HepG2 (cell line): ENCODE measurements around the gene NLRP12. TPM values are rescaled to one million over a fixed set of nuclear protein-coding genes. Genes with fewer than 3 reads are reported as not detected.
A peak's percentile ranks its signal among the peaks of the same experiment; 100 is the strongest.

Experiments used
- CREM ChIP-seq, 2 experiments: sonication (generic) in 1 of 2; formaldehyde crosslinking in 1 of 2; IDR thresholded peaks; 2 replicates each; pipeline versions ENCODE4 v1.4.0 to v1.6.1; 2016 to 2020; ENCODE audit warnings: antibody characterized with exemption in 1 of 2, mild to moderate bottlenecking in 1 of 2, missing genetic modification reagents in 1 of 2
- DMAP1 ChIP-seq: IDR thresholded peaks from 2 replicates; pipeline ENCODE4 v1.6.1; 2016
- MYC ChIP-seq: sonication (generic); formaldehyde crosslinking; IDR thresholded peaks from 2 replicates; pipeline ENCODE4 v1.9.0; 2021; ENCODE audit warnings: missing genetic modification reagents, borderline replicate concordance
- NR3C1 ChIP-seq: sonication (generic); formaldehyde crosslinking; IDR thresholded peaks from 2 replicates; pipeline ENCODE4 v1.4.0; 2020; ENCODE audit warnings: missing genetic modification reagents
- POLR2A ChIP-seq, 2 experiments: IDR thresholded peaks; 2 replicates each; pipeline ENCODE4 v1.6.1; 2011; ENCODE audit warnings: low read depth in 2 of 2, low read length in 2 of 2, mild to moderate bottlenecking in 1 of 2, moderate library complexity in 1 of 2; ENCODE audit not compliant: insufficient read depth in 1 of 2
- RARG ChIP-seq: sonication (generic); formaldehyde crosslinking; IDR thresholded peaks from 2 replicates; pipeline ENCODE4 v1.4.0; 2020; ENCODE audit warnings: low read depth, mild to moderate bottlenecking, missing genetic modification reagents
- SAFB2 ChIP-seq: sonication (generic); formaldehyde crosslinking; IDR thresholded peaks from 2 replicates; pipeline ENCODE4 v1.5.1; 2020; ENCODE audit warnings: missing genetic modification reagents, low read depth, mild to moderate bottlenecking, borderline replicate concordance
- SMYD3 ChIP-seq: sonication (generic); formaldehyde crosslinking; IDR thresholded peaks from 2 replicates; pipeline ENCODE4 v1.8.1; 2023; ENCODE audit warnings: mild to moderate bottlenecking, missing genetic modification reagents
- ZBTB38 ChIP-seq: sonication (generic); formaldehyde crosslinking; IDR thresholded peaks from 2 replicates; pipeline ENCODE4 v1.5.1; 2020; ENCODE audit warnings: mild to moderate bottlenecking, missing genetic modification reagents
- ZNF263 ChIP-seq: sonication (generic); formaldehyde crosslinking; IDR thresholded peaks from 2 replicates; pipeline ENCODE4 v1.4.0; 2020; ENCODE audit warnings: missing genetic modification reagents
- ZNF496 ChIP-seq: sonication (generic); formaldehyde crosslinking; IDR thresholded peaks from 2 replicates; pipeline ENCODE4 v1.8.1; 2023; ENCODE audit warnings: mild to moderate bottlenecking, moderate library complexity, missing genetic modification reagents; ENCODE audit not compliant: insufficient replicate concordance
- ZNF543 ChIP-seq: sonication (generic); formaldehyde crosslinking; IDR thresholded peaks from 2 replicates; pipeline ENCODE4 v1.4.0; 2020; ENCODE audit warnings: mild to moderate bottlenecking, missing genetic modification reagents
- ZNF816 ChIP-seq: sonication (generic); formaldehyde crosslinking; IDR thresholded peaks from 2 replicates; pipeline ENCODE4 v1.8.0; 2022; ENCODE audit warnings: missing genetic modification reagents, mild to moderate bottlenecking, borderline replicate concordance
- ZSCAN20 ChIP-seq: sonication (generic); formaldehyde crosslinking; IDR thresholded peaks from 2 replicates; pipeline ENCODE4 v1.4.0; 2020; ENCODE audit warnings: missing genetic modification reagents, mild to moderate bottlenecking, borderline replicate concordance
- polyA plus RNA-seq, 8 experiments: library from polyadenylated mRNA; depleted of rRNA in 3 of 8; stranded (reverse) in 7 of 8; unstranded in 1 of 8; fragments of >200 nt; fragmentation: Illumina TruSeq in 4 of 8; extraction: Trizol in 4 of 8; gene quantifications; 2 replicates each; pipeline versions ENCODE4 v1.2.1 to v1.2.3, GENCODE V29; 2011 to 2016; ENCODE audit warnings: low read depth in 4 of 8, missing spikeins in 1 of 8, mixed read lengths in 1 of 8; ENCODE audit not compliant: insufficient read depth in 1 of 8
- total RNA-seq, 5 experiments: library from RNA; depleted of rRNA; stranded (reverse); fragments of >200 nt; fragmentation: Illumina TruSeq; extraction: Trizol; gene quantifications; 2 replicates each; pipeline ENCODE4 v1.2.3, GENCODE V29; 2016; ENCODE audit warnings: low read depth in 1 of 5
- TF ChIP-seq, protein P1 (sequence below): sonication (generic); formaldehyde crosslinking; IDR thresholded peaks from 2 replicates; pipeline ENCODE4 v1.8.1; 2023; ENCODE audit warnings: mild to moderate bottlenecking, missing genetic modification reagents
- TF ChIP-seq, protein P2 (sequence below): sonication (generic); formaldehyde crosslinking; IDR thresholded peaks from 2 replicates; pipeline ENCODE4 v1.5.0; 2020; ENCODE audit warnings: missing genetic modification reagents
- TF ChIP-seq, protein P3 (sequence below): sonication (generic); formaldehyde crosslinking; IDR thresholded peaks from 2 replicates; pipeline ENCODE4 v1.4.0; 2020; ENCODE audit warnings: mild to moderate bottlenecking, missing genetic modification reagents
- TF ChIP-seq, protein P4 (sequence below), 2 experiments: sonication (generic) in 1 of 2; formaldehyde crosslinking in 1 of 2; IDR thresholded peaks; 2 replicates each; pipeline versions ENCODE4 v1.5.1 to v1.6.1; 2011 to 2020; ENCODE audit warnings: borderline replicate concordance in 1 of 2, low read depth in 1 of 2, low read length in 1 of 2, mild to moderate bottlenecking in 1 of 2, missing genetic modification reagents in 1 of 2, moderate library complexity in 1 of 2
- TF ChIP-seq, protein P5 (sequence below): sonication (generic); formaldehyde crosslinking; conservative IDR thresholded peaks from 2 replicates; pipeline ENCODE4 v1.8.1; 2023; ENCODE audit warnings: missing genetic modification reagents

Gene NLRP12
- total and polyA plus RNA-seq, 2 of the 13 experiments (the other 11 are each of a cell fraction or from before 2014, with no cell fraction given): 0.15 to 0.20 TPM

DNA sequence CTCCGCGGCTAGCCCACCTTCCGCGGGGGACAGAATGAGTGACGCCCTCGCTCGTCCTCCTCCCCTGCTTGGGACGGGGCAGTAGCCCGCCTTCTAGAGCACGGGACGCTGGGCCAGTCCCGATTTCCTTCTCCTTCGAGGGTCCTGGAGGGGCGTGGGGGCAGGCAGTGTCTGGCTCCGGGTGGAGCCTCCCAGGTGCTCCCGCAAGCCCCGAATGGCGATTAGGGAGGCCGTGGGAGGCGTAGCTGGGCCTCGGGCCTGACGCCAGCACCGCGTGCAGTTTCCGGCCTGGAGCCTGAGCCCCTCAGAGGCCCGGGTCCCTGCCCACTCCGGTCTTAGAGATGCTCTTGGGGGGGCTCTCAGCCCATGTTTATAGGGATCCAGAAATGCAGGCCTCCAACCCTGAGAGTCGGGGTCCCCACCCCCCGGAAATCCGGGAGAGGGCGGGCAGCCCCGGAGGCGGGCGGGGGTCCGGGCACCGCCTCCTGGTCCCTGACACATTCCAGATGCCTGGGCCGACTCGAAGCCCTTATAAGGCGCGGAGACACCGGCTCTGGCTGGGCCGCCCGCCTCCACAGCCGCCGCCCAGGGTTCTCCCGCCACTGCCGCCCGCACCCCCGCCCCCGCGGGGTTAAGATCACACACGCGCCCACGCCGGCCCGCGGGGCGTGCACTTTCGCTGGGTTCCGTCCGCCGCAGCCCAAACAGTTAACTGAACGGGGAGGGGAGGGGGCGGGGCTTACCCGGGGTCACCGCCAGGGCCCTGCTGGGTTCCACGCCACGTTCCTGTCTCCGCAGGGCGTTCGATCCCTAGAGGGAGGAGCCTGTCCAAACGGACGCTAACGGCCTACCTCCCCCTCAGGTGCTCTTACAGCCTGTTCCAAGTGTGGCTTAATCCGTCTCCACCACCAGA lies 45.0 kb upstream of the NLRP12 start (continued):
- TF ChIP-seq ZNF263 (peak; percentile 80), MYC (CRISPR knock-in tag) (peak; percentile 63; the same call in 1 of the 2 replicates), ZNF543 (peak; percentile 43; the same call in 1 of the 2 replicates), POLR2A (IDR thresholded peaks at IDR 0.05; ENCODE audit: insufficient read depth in 1 of 2, low read depth in 2 of 2, low read length in 2 of 2) (peak; percentile 57 to 85; a peak in 3 of 4 replicates), DMAP1 (CRISPR knock-in tag) (peak; percentile 40; the same call in 1 of the 2 replicates), SAFB2 (CRISPR knock-in tag) (peak; percentile 57; the same call in 1 of the 2 replicates), ZBTB38 (peak; percentile 39; the same call in 1 of the 2 replicates), RARG (no peak), SMYD3 (CRISPR knock-in tag) (0 out of 2 replicates have a peak, but pooled peaks have one; percentile 55), ZNF496 (CRISPR knock-in tag) (no peak), ZSCAN20 (CRISPR knock-in tag) (0 out of 2 replicates have a peak, but pooled peaks have one; percentile 46), ZNF816 (CRISPR knock-in tag) (no peak), CREM (IDR thresholded peaks at IDR 0.05) (no peak), CREM (CRISPR knock-in tag; IDR thresholded peaks at IDR 0.05) (no peak), NR3C1 (CRISPR knock-in tag) (no peak)
- TF ChIP-seq, protein P1, sequence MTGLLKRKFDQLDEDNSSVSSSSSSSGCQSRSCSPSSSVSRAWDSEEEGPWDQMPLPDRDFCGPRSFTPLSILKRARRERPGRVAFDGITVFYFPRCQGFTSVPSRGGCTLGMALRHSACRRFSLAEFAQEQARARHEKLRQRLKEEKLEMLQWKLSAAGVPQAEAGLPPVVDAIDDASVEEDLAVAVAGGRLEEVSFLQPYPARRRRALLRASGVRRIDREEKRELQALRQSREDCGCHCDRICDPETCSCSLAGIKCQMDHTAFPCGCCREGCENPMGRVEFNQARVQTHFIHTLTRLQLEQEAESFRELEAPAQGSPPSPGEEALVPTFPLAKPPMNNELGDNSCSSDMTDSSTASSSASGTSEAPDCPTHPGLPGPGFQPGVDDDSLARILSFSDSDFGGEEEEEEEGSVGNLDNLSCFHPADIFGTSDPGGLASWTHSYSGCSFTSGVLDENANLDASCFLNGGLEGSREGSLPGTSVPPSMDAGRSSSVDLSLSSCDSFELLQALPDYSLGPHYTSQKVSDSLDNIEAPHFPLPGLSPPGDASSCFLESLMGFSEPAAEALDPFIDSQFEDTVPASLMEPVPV (CRISPR knock-in tag): peak; percentile 90; the same call in 1 of the 2 replicates
- TF ChIP-seq, protein P2, sequence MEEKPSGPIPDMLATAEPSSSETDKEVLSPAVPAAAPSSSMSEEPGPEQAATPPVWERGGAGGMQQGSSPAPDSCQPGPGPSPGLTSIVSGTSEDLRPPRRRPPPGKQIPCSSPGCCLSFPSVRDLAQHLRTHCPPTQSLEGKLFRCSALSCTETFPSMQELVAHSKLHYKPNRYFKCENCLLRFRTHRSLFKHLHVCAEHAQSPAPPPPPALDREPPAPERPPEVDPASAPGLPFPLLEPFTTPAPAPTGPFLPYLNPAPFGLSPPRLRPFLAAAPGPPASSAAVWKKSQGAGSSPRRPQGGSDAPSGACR (CRISPR knock-in tag): 0 out of 2 replicates have a peak, but pooled peaks have one; percentile 38
- TF ChIP-seq, protein P3, sequence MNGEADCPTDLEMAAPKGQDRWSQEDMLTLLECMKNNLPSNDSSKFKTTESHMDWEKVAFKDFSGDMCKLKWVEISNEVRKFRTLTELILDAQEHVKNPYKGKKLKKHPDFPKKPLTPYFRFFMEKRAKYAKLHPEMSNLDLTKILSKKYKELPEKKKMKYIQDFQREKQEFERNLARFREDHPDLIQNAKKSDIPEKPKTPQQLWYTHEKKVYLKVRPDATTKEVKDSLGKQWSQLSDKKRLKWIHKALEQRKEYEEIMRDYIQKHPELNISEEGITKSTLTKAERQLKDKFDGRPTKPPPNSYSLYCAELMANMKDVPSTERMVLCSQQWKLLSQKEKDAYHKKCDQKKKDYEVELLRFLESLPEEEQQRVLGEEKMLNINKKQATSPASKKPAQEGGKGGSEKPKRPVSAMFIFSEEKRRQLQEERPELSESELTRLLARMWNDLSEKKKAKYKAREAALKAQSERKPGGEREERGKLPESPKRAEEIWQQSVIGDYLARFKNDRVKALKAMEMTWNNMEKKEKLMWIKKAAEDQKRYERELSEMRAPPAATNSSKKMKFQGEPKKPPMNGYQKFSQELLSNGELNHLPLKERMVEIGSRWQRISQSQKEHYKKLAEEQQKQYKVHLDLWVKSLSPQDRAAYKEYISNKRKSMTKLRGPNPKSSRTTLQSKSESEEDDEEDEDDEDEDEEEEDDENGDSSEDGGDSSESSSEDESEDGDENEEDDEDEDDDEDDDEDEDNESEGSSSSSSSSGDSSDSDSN (CRISPR knock-in tag): peak; percentile 53; the same call in 1 of the 2 replicates
- TF ChIP-seq, protein P4, sequence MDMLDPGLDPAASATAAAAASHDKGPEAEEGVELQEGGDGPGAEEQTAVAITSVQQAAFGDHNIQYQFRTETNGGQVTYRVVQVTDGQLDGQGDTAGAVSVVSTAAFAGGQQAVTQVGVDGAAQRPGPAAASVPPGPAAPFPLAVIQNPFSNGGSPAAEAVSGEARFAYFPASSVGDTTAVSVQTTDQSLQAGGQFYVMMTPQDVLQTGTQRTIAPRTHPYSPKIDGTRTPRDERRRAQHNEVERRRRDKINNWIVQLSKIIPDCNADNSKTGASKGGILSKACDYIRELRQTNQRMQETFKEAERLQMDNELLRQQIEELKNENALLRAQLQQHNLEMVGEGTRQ (IDR thresholded peaks at IDR 0.05; ENCODE audit: low read depth, low read length): no peak
- TF ChIP-seq, protein P4 (CRISPR knock-in tag; IDR thresholded peaks at IDR 0.05; ENCODE audit: borderline replicate concordance): peak; percentile 77; the same call in 1 of the 2 replicates
- TF ChIP-seq, protein P5, sequence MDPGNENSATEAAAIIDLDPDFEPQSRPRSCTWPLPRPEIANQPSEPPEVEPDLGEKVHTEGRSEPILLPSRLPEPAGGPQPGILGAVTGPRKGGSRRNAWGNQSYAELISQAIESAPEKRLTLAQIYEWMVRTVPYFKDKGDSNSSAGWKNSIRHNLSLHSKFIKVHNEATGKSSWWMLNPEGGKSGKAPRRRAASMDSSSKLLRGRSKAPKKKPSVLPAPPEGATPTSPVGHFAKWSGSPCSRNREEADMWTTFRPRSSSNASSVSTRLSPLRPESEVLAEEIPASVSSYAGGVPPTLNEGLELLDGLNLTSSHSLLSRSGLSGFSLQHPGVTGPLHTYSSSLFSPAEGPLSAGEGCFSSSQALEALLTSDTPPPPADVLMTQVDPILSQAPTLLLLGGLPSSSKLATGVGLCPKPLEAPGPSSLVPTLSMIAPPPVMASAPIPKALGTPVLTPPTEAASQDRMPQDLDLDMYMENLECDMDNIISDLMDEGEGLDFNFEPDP: 0 out of 2 replicates have a peak, but pooled peaks have one; percentile 60
